ENCODE data around the gene BCL6B.

GRCh38 chr17:7020894-7021664 lies 1.8 kb upstream of the BCL6B start:
- no peak for TF ChIP-seq EZH2 (IDR thresholded peaks at IDR 0.05)
- no peak for TF ChIP-seq POLR2AphosphoS5 (IDR thresholded peaks at IDR 0.05; ENCODE audit: borderline replicate concordance, low read depth, low read length)
- TF ChIP-seq FOXP2 (optimal IDR thresholded peaks at IDR 0.05; ENCODE audit: control extremely low read depth, extremely low read length, insufficient read depth): no peak

Data from SK-N-MC (cell line).